KMS-11 (cell line): ENCODE data around the gene PRKRA.
A peak's percentile ranks its signal among the peaks of the same experiment; 100 is the strongest.

Source experiments
- H2AFZ ChIP-seq: fragments of 200-600 bp; sonication (generic); 2 replicates; pipeline ENCODE4 v1.6.1; 2016; ENCODE audit warnings: antibody characterized with exemption, mixed run types, low read depth
- H3K27ac ChIP-seq: fragments of 200-600 bp; sonication (generic); 2 replicates; pipeline ENCODE4 v1.6.1; 2016; ENCODE audit warnings: mild to moderate bottlenecking, mixed run types
- H3K27me3 ChIP-seq: fragments of 200-600 bp; sonication (generic); 2 replicates; pipeline ENCODE4 v1.6.1; 2017; ENCODE audit warnings: mild to moderate bottlenecking, low read depth, mixed run types, moderate library complexity; ENCODE audit not compliant: insufficient read depth
- H3K36me3 ChIP-seq: fragments of 200-600 bp; sonication (generic); 2 replicates; pipeline ENCODE4 v1.6.1; 2017; ENCODE audit warnings: mild to moderate bottlenecking, mixed run types; ENCODE audit not compliant: insufficient read depth
- H3K4me1 ChIP-seq: fragments of 200-600 bp; sonication (generic); 2 replicates; pipeline ENCODE4 v1.6.1; 2016; ENCODE audit warnings: mild to moderate bottlenecking, low read depth, mixed run types; ENCODE audit not compliant: poor library complexity, severe bottlenecking
- H3K4me2 ChIP-seq: fragments of 200-600 bp; sonication (generic); 2 replicates; pipeline ENCODE4 v1.7.0; 2016; ENCODE audit warnings: mild to moderate bottlenecking, mixed run types
- H3K4me3 ChIP-seq: fragments of 200-600 bp; sonication (generic); IDR thresholded peaks from 2 replicates; pipeline ENCODE4 v1.6.1; 2017; ENCODE audit warnings: low read depth, low read length, mixed read lengths; ENCODE audit not compliant: insufficient read depth
- H3K79me2 ChIP-seq: fragments of 200-600 bp; sonication (generic); 2 replicates; pipeline ENCODE4 v1.6.1; 2016; ENCODE audit warnings: low read depth, mixed run types; ENCODE audit not compliant: insufficient read depth
- H3K9ac ChIP-seq: fragments of 200-600 bp; sonication (generic); 2 replicates; pipeline ENCODE4 v1.6.1; 2016; ENCODE audit warnings: mild to moderate bottlenecking, mixed run types
- H4K20me1 ChIP-seq: fragments of 200-600 bp; sonication (generic); 2 replicates; pipeline ENCODE4 v1.6.1; 2016; ENCODE audit warnings: mild to moderate bottlenecking, mixed run types; ENCODE audit not compliant: insufficient read depth
- CTCF ChIP-seq: fragments of 200-600 bp; sonication (generic); conservative IDR thresholded peaks from 2 replicates; pipeline ENCODE4 v1.6.1; 2017; ENCODE audit warnings: low read depth, mild to moderate bottlenecking, antibody characterized with exemption, low read length, moderate library complexity, mixed read lengths

The PRKRA gene

DNA sequence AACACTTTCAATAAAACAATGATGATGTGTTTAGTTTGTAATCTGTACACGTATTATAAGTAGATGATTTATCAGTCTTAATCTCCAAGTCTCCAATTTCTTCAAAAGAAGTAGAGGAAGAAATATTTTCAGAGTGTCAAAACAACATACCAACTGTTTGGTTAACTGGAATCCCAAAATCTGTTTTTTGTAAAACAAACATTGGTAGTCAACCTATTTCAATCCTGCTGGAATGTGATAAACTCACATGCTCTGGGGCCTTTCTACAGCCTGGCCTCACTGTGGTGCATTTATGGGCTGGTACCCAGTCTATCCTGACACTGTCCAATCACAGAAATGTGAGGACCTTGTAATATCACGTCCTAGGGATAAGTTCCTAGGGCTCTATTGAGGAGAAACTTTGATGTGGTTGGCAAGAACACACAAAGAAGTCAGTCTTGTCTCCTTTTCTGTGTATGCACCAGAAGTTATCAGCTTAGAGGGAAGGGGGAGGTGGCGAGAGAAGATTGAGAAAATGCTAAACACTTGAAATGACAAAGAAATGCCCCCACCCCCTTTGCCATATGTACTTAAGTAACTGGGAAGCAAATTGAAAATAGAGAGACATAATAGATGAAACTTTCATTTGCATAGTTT, 47.2 kb downstream of the PRKRA start:
- H3K36me3 ChIP-seq = no peaks in the 10 kb centered on the region
- no peak for TF ChIP-seq CTCF
- no peaks in the 10 kb centered on the region for H3K27me3 ChIP-seq
- H3K27ac ChIP-seq = peak overlapping the region; percentile 91
- H3K79me2 ChIP-seq = no peaks in the 10 kb centered on the region
- peak overlapping the region; percentile 41; the same call in 1 of the 2 replicates for H3K9ac ChIP-seq
- peak overlapping the region; percentile 56 for H2AFZ ChIP-seq
- peak overlapping the region; percentile 98 for H3K4me2 ChIP-seq
- no peaks in the 10 kb centered on the region for H4K20me1 ChIP-seq
- H3K4me1 ChIP-seq = peaks cover 74% of the 10 kb centered on the region
- peak overlapping the region; percentile 31 for H3K4me3 ChIP-seq

- H2AFZ ChIP-seq = no peak overlapping the region
- no peak for TF ChIP-seq CTCF
- H3K36me3 ChIP-seq = no peaks in the 10 kb centered on the region
- no peak overlapping the region for H3K4me3 ChIP-seq
- H4K20me1 ChIP-seq = no peaks in the 10 kb centered on the region
- peak overlapping the region; percentile 98; the same call in 1 of the 2 replicates for H3K4me2 ChIP-seq
- H3K9ac ChIP-seq = no peak overlapping the region
- H3K4me1 ChIP-seq = peaks cover 70% of the 10 kb centered on the region
- peak overlapping the region; percentile 91; the same call in 1 of the 2 replicates for H3K27ac ChIP-seq
- H3K79me2 ChIP-seq = no peaks in the 10 kb centered on the region
- H3K27me3 ChIP-seq = no peaks in the 10 kb centered on the region
These were observed 49.0 kb downstream of the PRKRA start for GRCh38 chr2:178401994-178402437.

- no peaks in the 10 kb centered on the region for H4K20me1 ChIP-seq
- no peak overlapping the region for H3K27ac ChIP-seq
- no peak overlapping the region for H3K9ac ChIP-seq
- H2AFZ ChIP-seq = peak overlapping the region; percentile 9; the same call in 1 of the 2 replicates
- peaks cover 35% of the 10 kb centered on the region for H3K4me1 ChIP-seq
- no peaks in the 10 kb centered on the region for H3K36me3 ChIP-seq
- H3K79me2 ChIP-seq = no peaks in the 10 kb centered on the region
- TF ChIP-seq CTCF = peak; percentile 78
- H3K27me3 ChIP-seq = no peaks in the 10 kb centered on the region
- H3K4me3 ChIP-seq = no peak overlapping the region
- H3K4me2 ChIP-seq = no peak overlapping the region; the same call in 1 of the 2 replicates
These were observed 53.9 kb downstream of the PRKRA start for GRCh38 chr2:178397002-178397605.

- Histone ChIP-seq H4K20me1 (no peaks in the 10 kb centered on the region), H3K27ac (no peak overlapping the region), H3K4me3 (no peak overlapping the region), H3K4me1 (peaks cover 25% of the 10 kb centered on the region), H3K4me2 (no peak overlapping the region), H3K27me3 (no peaks in the 10 kb centered on the region), H2AFZ (no peak overlapping the region), H3K79me2 (no peaks in the 10 kb centered on the region), H3K9ac (no peak overlapping the region), H3K36me3 (no peaks in the 10 kb centered on the region)
- TF ChIP-seq CTCF = no peak
These were observed 54.9 kb downstream of the PRKRA start for GRCh38 chr2:178395941-178396570.
